MM.1S (cell line): ENCODE data around the gene COPS2.
"Not testable (repeated sequence)": the region's sequence is repeated elsewhere in the genome, so short reads cannot be mapped to it uniquely, and the experiment has no call there.

Experiments used
- DNase-seq: peaks from one replicate; pipeline ENCODE4 v3.0.0-alpha.2; 2015
- H2AFZ ChIP-seq: fragments of 300-600 bp; sonication (generic); 2 replicates; pipeline ENCODE4 v1.6.0; 2016; ENCODE audit warnings: antibody characterized with exemption, low read length
- H3F3A ChIP-seq: fragments of 300-600 bp; sonication (generic); 2 replicates; pipeline ENCODE4 v1.6.1; 2016; ENCODE audit warnings: mild to moderate bottlenecking, antibody characterized with exemption, low read length, moderate library complexity, mixed read lengths; ENCODE audit not compliant: insufficient read depth
- H3K27ac ChIP-seq: fragments of 300-600 bp; sonication (generic); 2 replicates; pipeline ENCODE4 v1.5.1; 2016; ENCODE audit warnings: mild to moderate bottlenecking, low read length
- H3K27me3 ChIP-seq: fragments of 300-600 bp; sonication (generic); replicated peaks from 2 replicates; pipeline ENCODE4 v1.6.0; 2016; ENCODE audit warnings: low read length; ENCODE audit not compliant: insufficient read depth
- H3K36me3 ChIP-seq: fragments of 300-600 bp; sonication (generic); replicated peaks from 2 replicates; pipeline ENCODE4 v1.6.1; 2016; ENCODE audit warnings: mild to moderate bottlenecking, low read length, mixed read lengths; ENCODE audit not compliant: insufficient read depth
- H3K4me1 ChIP-seq: fragments of 300-600 bp; sonication (generic); 2 replicates; pipeline ENCODE4 v1.6.1; 2016; ENCODE audit warnings: low read length, mixed read lengths
- H3K4me2 ChIP-seq: fragments of 300-600 bp; sonication (generic); 2 replicates; pipeline ENCODE4 v1.6.0; 2016; ENCODE audit warnings: low read depth, low read length
- H3K4me3 ChIP-seq: fragments of 300-600 bp; sonication (generic); 2 replicates; pipeline ENCODE4 v1.5.1; 2016; ENCODE audit warnings: low read length, mixed read lengths
- H3K79me2 ChIP-seq: fragments of 300-600 bp; sonication (generic); 2 replicates; pipeline ENCODE4 v1.6.1; 2016; ENCODE audit warnings: mixed run types, low read length, mixed read lengths
- H3K9ac ChIP-seq: fragments of 300-600 bp; sonication (generic); 2 replicates; pipeline ENCODE4 v1.6.1; 2016; ENCODE audit warnings: low read length, mixed read lengths
- H3K9me2 ChIP-seq: fragments of 300-600 bp; sonication (generic); replicated peaks from 2 replicates; pipeline ENCODE4 v1.6.1; 2016; ENCODE audit warnings: mild to moderate bottlenecking, low read length, mixed read lengths; ENCODE audit not compliant: insufficient read depth
- H3K9me3 ChIP-seq: fragments of 300-600 bp; sonication (generic); replicated peaks from 2 replicates; pipeline ENCODE4 v1.6.1; 2016; ENCODE audit warnings: mild to moderate bottlenecking, low read length, mixed read lengths; ENCODE audit not compliant: insufficient read depth
- H4K20me1 ChIP-seq: fragments of 300-600 bp; sonication (generic); 2 replicates; pipeline ENCODE4 v1.6.1; 2016; ENCODE audit warnings: mild to moderate bottlenecking, low read length, moderate library complexity, mixed read lengths; ENCODE audit not compliant: insufficient read depth
- CTCF ChIP-seq: fragments of 300-600 bp; sonication (generic); IDR thresholded peaks from 2 replicates; pipeline ENCODE4 v1.5.1; 2016; ENCODE audit warnings: antibody characterized with exemption, low read length, mixed read lengths
- EZH2 ChIP-seq: fragments of 300-600 bp; sonication (generic); optimal IDR thresholded peaks from 2 replicates; pipeline ENCODE3; 2017; ENCODE audit warnings: low read depth, mild to moderate bottlenecking, antibody characterized with exemption, low read length, mixed read lengths
- EZH2phosphoT487 ChIP-seq: fragments of 300-600 bp; sonication (generic); IDR thresholded peaks from 2 replicates; pipeline ENCODE4 v1.6.1; 2018; ENCODE audit warnings: antibody characterized with exemption, low read length

COPS2 gene

GRCh38 chr15:49185473-49185872 is 30.1 kb upstream of the COPS2 start:
- no peak for TF ChIP-seq EZH2phosphoT487
- no peak for TF ChIP-seq EZH2
- no peak for TF ChIP-seq CTCF
- Histone ChIP-seq H3K4me2 (no peak overlapping the region), H3K36me3 (no peaks in the 10 kb centered on the region), H3K27me3 (no peaks in the 10 kb centered on the region), H3F3A (no peaks in the 10 kb centered on the region), H3K27ac (no peak overlapping the region), H3K9me3 (no peaks in the 10 kb centered on the region), H2AFZ (no peak overlapping the region), H3K4me3 (no peak overlapping the region), H4K20me1 (no peaks in the 10 kb centered on the region), H3K9me2 (no peaks in the 10 kb centered on the region), H3K9ac (no peak overlapping the region), H3K4me1 (no peaks in the 10 kb centered on the region), H3K79me2 (peaks cover 20% of the 10 kb centered on the region)
- DNase-seq: no peak

GRCh38 chr15:49183741-49184140 is 28.3 kb upstream of the COPS2 start:
- H4K20me1 ChIP-seq, DNase-seq, H3F3A ChIP-seq, H3K4me2 ChIP-seq, H3K4me3 ChIP-seq, H3K9me2 ChIP-seq, H3K4me1 ChIP-seq, H3K27ac ChIP-seq, H3K27me3 ChIP-seq, H3K9ac ChIP-seq, H3K9me3 ChIP-seq, H3K36me3 ChIP-seq, H2AFZ ChIP-seq: not testable (repeated sequence)
- peaks cover 20% of the 10 kb centered on the region for H3K79me2 ChIP-seq

- H3K27ac ChIP-seq: no peak overlapping the region
- no peaks in the 10 kb centered on the region for H3K9me3 ChIP-seq
- H3K79me2 ChIP-seq: peaks cover 14% of the 10 kb centered on the region
- H3K9me2 ChIP-seq: no peaks in the 10 kb centered on the region
- TF ChIP-seq EZH2phosphoT487: no peak
- no peak for TF ChIP-seq CTCF
- no peak for TF ChIP-seq EZH2
- no peaks in the 10 kb centered on the region for H3K36me3 ChIP-seq
- DNase-seq: no peak
- no peaks in the 10 kb centered on the region for H3F3A ChIP-seq
- H3K4me3 ChIP-seq: no peak overlapping the region
- no peaks in the 10 kb centered on the region for H4K20me1 ChIP-seq
- no peak overlapping the region for H2AFZ ChIP-seq
- no peak overlapping the region for H3K4me2 ChIP-seq
- no peak overlapping the region for H3K9ac ChIP-seq
- no peaks in the 10 kb centered on the region for H3K4me1 ChIP-seq
- no peaks in the 10 kb centered on the region for H3K27me3 ChIP-seq
These were observed 26.7 kb upstream of the COPS2 start for GRCh38 chr15:49182128-49182527.

- H4K20me1 ChIP-seq: no peaks in the 10 kb centered on the region
- no peak overlapping the region for H2AFZ ChIP-seq
- no peak overlapping the region for H3K27ac ChIP-seq
- H3K36me3 ChIP-seq: no peaks in the 10 kb centered on the region
- no peak overlapping the region for H3K4me2 ChIP-seq
- H3K9me2 ChIP-seq: no peaks in the 10 kb centered on the region
- H3K9me3 ChIP-seq: no peaks in the 10 kb centered on the region
- no peak for DNase-seq
- no peaks in the 10 kb centered on the region for H3K4me1 ChIP-seq
- peaks cover 21% of the 10 kb centered on the region for H3K79me2 ChIP-seq
- no peak overlapping the region for H3K9ac ChIP-seq
- TF ChIP-seq CTCF: no peak
- no peak for TF ChIP-seq EZH2
- TF ChIP-seq EZH2phosphoT487: no peak
- H3K4me3 ChIP-seq: no peak overlapping the region
- no peaks in the 10 kb centered on the region for H3K27me3 ChIP-seq
- H3F3A ChIP-seq: no peaks in the 10 kb centered on the region
These were observed 24.2 kb upstream of the COPS2 start for GRCh38 chr15:49179433-49180190.
